SW480 (cell line): Measurements from ENCODE around the gene LMBR1.

Experiments used
- DNase-seq: peaks from one replicate; pipeline ENCODE4 v3.0.0-alpha.2; 2016; ENCODE audit warnings: low spot score

LMBR1 gene

DNA sequence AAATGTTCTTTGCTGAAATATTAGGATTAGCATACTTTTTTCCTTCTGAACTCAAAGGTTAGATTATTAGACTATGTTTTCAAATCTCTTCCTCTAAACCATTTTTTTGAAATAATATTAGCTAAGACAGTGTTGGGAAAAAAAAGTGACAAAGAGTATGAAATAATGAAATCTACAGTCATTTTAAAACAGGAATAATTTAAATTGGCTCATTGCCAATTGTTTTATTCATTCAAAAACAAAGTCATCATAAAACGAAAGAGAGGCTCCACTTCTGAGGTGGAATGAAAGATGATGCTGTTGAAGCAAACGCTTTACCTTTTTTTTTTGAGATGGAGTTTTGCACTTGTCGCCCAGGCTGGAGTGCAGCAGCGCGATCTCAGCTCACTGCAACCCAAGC lies 201.2 kb downstream of the LMBR1 start:
- no peak for DNase-seq

DNA sequence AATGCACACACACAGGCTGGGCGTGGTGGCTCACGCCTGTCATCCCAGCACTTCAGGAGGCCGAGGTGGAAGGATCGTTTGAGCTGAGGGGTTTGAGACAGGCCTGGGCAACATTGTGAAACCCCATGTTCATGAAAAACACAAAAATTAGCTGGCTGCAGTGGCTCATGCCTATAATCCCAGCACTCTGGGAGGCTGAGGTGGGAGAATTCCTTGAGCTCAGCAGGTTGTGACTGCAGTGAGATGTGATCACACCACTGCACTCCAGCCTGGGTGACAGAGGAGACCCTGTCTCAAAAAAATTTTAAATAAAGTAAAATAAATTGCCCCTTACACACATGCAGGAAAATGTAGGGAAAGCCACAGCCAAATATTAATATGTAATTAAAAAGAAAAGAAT lies 208.3 kb downstream of the LMBR1 start:
- no peak for DNase-seq

DNA sequence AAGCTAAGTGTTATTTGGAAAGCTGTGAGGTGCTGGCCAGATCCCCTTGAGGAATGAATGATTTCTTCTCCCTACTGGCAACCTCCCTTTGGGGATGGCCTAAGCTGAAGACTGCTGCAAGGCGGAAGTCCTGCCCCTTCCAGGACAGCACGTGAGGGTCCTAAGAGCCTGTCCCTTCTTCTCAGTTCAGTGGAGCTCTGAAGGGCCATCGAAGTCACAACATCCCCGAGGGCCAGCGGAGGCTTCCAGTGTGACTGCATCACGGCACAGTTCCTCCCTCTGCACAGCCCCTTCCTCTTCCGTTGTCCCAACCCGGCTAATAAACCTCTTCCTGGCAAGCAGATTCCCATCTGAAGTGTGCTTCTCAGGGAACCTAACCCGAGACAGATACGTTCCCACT lies 208.7 kb downstream of the LMBR1 start:
- DNase-seq, result no peak

DNA sequence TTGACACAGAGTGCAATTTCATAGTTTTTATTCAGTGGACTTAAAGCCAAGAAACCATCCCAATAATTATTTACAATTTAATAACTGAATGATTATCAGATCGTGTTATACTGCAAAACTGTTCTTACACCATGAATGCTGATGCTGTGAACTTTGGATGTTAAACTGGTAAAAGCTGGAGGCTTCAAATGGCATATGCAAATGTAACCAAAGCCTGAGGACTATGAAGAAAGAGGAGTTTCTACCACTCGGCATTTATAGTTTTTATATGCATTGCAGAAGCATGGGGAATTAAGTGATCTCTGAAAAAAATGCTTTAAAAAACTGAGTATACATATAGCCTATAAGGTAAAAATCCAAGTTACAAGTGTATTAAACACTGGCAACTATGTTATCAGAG lies 210.1 kb downstream of the LMBR1 start:
- no peak for DNase-seq

DNA sequence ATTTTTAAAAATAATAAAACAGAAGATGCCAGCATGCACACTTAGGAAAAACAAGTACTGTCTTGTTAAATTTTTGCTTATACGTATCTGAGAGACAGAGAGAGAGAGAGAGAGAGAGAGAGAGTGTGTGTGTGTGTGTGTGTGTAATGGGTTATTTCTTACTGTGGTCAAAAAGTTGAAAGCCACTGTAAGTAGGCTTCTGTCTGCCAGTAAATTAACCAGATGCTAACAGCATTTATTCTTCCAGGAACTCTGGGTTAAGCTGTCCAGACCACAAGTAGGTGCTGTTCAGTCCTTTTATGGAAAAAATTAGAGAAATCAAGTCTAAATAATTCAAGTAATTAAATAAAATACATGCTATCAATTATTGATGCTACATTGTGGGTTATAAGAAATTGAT lies 212.7 kb downstream of the LMBR1 start:
- DNase-seq, result no peak

DNA sequence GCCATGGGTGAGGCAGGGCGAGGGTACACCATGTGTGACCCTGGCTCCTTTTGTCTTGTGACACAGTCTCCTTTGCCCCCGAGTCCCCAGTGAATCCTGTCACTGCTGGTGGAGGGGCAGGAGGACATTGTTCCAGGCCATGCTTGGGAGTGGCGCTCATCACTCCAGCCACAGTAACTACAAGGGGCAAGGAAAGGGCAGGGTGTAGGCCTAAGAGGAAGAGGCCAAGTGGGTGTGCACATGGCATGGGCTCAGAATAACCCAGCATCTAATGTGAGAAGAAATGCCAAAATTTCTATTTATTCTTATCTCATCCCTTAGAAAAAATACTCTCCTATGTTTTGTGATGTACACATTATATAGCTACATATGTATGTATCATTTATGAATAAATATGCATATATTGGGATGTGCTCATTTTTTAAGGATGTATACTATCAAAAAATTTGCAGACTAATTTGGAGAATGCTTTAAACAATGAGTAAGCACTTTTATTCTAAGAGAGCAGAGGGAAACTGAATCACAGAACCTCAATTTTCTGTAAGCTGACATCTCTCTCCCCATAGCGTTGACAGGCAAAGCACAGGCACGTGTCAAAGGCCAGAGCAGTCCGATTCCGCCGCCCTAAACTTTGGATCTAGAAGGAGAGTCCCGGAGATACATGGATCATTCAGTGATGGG lies 215.5 kb downstream of the LMBR1 start:
- DNase-seq, result no peak

DNA sequence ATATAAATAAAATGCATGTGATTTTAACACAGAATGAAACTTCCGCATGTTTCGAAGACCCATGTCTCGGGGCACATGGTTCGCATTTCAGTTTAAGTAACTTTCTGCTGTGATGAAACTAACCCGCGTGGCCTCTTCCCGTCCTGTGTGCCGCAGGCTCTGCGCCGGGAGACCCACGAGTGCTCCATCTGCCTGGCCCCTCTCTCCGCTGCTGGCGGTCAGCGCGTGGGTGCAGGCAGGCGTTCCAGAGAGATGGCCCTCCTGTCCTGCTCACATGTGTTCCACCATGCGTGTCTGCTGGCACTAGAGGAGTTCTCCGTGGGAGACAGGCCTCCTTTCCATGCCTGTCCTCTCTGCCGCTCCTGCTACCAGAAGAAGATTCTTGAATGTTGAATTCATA lies 216.7 kb downstream of the LMBR1 start:
- no peak for DNase-seq

DNA sequence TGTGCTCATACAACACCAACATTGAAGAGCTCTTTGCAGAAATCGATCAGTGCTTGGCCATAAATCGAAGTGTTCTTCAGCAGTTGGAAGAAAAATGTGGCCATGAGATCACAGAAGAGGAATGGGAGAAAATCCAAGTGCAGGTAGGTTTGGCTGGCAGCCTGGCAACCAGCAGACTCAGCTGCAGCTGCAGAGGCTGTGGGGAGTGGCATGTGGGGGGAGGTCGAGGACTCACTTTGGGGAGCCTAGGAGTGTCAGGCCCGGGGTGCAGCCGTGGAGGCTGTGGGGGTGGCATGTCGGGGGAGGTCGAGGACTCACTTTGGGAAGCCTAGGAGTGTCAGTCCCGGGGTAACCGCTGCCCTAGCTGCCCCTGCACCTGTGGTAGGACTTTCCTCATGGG lies 217.3 kb downstream of the LMBR1 start:
- no peak for DNase-seq

DNA sequence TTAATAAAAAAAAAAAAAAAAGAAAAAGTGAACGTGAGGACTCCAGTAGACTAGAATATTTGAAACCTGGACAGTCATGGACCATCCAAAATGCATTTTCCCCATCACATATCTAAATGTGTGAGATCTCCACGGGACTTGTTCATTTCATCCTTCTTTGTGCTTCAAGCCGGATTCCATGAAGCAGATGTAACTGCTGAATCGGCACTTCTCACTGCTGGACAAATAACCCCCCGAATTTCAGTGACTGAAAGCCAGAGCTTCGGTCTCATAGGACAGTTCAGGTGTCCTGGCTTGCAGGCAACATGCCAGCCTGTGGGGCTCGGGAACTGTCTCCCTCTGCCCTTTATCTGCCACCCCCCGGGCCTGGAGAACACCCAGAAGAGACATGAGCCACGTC lies 219.1 kb downstream of the LMBR1 start:
- no peak for DNase-seq

DNA sequence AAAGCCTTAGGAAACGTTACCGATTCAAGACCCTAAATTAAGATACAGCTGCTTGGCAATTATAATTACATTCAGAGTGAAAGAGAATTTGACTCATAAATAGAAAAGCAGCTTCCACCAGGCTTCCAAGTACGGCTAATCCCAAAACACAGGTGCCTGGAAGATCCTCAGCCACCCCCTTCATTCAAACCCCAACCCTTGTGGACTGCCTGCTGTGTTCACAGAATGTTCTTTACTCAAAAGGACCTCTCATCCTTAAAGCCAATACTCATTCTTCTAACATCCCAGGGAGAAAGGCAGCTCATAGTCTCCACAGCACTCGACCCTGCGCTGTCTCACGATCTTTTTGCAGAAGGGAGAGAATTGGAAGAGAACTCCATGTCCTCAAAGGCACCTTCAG lies 219.5 kb downstream of the LMBR1 start:
- DNase-seq, result no peak

DNA sequence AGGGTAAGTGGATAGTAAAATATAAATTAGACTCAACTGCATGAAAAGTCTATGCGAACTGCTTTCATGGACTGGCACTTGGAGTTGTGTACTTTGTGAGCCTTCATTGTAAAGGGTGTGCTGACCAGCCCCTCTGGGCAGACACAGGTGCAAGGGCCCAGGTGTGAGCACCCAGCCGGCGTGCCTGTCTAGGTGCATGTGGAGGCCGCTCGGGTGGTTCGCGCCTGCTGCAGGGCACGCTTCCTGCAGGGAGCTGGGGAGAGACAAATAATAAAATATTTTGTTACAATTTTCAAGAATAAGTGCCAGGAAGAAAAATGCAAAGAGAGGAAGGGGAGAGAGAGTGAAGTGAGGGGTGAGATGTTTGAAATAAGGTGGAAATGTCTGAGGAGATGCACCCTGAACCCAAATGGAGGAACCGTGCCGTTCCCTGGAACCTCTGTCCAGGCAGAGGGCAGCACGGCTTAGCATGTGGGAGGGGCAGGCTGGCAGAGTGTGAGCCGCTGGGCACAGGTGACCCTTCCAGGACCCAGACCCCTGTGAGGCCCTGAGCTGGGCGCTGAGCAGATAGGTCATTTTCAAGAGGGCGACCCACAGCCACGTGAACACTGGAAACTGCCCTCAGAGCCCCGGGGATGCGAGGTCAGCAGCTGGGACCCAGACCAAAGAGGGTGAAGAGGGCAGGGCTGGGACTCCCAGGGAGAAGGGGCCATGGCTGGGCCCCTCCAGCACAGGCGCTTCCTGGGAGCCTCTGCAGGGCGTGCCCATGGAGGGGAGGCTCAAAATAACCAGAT lies 223.8 kb downstream of the LMBR1 start:
- no peak for DNase-seq

DNA sequence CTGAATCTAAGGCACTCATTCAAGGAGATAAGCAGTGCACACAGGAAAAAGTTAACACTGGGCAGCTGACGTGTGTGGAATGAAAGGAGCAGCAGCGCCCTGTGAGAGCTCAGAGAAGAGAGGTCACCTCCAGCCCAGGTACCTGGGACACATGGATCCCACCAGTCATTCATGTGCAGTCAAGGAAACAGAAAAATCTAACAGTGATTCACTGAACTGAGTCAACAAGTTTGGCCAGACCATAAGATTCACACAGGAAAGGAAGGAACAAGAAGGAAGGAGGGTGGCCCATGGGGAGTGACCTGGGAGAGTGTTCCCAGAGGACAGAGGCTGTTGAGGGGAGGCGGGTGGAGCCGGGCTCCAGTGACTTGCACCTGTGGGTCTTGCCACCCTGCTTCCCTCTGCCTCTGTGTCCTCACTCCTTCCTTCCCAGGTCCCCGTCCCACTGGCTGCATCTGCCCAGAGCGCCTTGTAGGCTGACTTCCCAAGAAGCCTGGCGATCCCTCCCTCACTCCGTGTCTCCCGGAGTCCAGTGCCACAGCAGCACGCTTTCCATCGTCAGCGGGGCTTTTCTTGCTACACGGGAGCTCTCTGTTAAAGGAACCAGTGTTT lies 224.7 kb downstream of the LMBR1 start:
- DNase-seq, result no peak

DNA sequence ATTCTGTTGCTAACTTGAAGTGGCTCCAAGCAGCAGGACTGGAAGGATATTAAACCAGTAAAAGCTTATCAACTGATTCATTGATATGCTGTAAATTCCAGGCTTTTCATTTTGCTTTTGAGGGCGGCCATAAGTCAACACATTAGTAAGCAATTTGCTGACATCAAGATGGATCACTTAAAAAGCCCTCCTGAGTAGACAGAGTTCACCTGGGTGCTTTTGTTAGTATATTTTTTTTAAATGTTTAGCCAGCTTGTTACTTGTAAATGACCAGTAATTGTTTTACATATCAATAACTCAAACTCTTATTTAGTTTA lies 225.9 kb downstream of the LMBR1 start:
- DNase-seq, result no peak

DNA sequence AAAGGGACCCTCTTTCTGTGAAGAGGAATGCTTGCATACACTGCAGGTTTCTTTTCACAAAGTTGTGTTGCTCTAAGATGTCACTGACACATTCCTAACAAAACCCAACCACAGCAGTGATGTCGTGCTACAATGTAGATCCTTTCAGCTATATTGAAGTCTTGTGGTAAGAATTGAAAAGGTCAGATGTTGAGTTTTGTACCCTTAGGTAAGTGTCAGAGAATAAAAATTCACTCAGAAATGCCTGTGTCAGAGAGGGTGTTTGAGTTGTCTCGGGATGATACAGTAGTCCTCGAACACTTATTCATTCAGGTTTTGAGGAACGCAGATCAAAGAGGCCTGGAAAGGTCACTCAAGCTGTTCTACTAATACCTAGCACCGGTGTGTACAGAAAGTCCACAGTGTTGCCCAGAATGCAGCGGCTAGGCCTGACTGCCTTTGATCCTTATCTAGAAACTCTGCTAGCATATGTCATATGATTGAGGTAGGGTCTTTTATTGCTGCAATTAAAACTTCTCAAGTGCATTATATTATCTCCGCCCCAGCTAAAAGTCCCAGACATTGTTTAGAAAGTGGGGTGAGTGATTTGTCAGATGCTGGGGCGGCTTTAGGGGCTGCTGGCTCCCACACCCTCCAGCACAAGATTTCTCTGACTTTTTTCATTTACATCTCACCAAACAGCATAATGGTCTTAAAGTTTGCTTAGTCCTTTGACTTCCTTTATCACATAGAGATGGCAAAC lies 226.4 kb downstream of the LMBR1 start:
- no peak for DNase-seq

DNA sequence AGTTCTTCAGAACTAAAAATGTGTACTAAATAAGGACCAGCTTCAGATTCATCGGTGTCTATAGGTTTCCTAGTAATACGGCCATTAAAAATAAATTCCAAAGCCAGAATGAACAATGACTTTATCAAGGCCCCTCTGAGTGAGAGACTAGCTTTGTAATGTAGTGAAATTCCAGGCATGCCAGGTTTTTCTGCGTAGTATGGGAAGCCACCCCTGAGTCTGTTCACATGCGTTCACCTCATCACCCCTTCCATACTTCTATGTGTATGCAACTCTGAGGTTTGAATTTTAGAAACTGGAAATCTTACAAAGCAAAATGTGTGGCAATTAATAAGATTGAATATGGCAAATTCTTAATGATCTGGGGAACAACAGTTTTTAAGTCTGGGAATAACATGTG lies 227.9 kb downstream of the LMBR1 start:
- DNase-seq, result no peak

DNA sequence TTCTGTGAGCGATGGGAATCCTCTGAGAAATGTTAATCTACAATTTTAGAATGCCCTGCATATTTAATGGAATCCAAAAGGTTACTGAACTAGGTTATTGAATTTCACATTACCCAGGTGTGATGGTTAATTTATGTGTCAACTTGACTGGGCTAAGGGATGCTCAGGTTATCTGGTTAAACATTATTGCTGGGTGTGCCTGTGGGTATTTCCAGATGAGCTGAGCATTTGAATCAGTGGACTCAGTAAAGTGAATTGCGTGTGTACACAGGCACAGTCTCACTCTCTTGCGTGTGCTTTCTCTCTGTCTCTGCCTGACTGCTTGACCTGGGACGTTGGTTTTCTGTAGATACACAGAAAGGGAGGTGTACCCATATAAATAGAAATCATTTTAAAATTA lies 230.7 kb downstream of the LMBR1 start:
- no peak for DNase-seq

DNA sequence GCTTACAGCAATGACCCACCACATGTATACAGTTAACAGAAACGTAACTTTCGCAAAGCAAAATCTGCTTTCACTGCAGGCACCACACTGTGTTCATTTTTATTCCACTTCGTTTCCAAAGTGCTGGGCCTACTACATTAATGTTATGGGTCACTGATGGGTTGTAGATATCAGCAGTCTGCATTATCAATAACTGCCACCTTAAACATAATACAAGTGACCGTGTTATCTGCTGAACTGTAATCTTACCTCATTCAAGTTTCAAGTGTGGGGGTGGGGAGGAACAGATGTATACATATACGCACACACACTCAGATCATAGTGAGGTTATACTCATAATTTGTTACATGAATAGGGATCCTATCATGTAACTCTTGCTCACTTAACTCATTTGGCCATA lies 231.3 kb downstream of the LMBR1 start:
- DNase-seq, result no peak

DNA sequence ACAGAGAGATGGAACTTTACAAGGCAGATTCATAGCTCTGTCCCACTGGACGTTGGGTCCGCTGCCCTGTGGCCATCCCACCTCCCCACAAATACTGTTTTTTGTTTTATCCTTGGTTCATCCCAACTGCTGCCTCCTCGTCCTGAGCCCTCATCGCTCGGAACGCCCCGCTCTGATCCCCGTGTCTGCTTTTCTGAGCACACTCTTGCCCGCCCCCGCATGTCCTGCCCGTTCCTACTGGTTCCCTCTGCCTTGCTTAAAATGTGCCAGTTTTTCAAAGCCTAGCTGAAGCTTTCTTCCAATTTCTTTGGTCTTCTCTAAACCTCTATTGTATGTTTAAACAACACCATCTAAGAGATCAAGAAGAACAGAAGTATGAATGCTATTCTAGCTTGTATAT lies 233.0 kb downstream of the LMBR1 start:
- DNase-seq, result no peak

DNA sequence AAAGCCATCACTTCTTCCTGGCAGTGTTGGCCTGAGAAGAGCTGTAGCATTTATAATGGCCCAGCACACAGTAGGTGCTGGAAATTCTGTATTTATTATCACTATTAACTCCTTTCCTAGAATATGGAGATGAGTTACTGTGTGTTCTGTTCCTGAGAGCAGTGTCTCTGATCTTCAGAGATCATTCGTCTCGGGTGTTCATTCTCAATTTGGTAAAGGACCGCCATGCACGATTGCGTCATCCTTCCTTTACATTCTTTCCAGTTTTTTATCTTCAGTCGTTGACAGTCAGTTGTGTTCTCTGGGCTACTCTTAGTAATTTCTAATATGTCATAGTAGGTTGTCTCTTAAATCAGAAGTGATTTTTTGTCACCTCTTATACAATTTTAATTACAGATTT lies 233.8 kb downstream of the LMBR1 start:
- no peak for DNase-seq

DNA sequence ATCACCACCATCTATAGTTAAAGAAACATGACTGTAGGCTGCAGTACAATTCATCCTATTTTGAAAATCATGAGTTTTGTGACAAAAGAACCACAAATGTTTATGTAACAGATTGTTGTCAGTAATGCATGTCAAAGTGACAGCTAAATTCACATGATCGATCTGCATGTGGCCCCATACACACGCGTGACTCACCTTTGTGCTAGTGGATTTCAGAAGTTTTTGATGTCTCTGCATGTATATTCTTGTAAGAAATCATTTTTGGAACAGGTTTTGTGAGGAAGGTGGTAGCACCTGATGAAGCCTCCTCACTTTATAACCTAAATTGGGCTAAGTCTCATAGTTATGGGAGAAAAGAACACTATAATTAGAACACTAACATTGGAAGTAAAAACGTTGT lies 235.3 kb downstream of the LMBR1 start:
- DNase-seq, result no peak

DNA sequence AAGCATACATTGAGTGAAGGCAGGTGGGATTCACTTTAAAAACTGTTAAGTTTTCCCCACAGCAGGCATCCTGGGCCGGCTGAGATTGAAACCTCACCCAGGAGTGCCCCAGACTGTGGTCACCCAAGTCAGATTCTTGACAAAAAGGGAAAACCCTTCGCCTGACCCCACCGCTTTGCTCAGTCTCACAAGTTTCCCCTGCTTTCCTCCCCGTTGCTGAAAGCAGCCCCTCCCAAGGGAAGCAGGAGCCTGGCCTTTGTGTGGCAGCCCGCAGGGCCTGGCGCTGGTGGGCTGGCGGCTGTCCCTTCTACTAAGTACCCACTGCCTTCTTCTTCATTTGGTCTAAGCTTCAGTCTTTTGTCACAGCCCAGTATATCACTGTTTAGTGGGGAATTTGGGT lies 236.4 kb downstream of the LMBR1 start:
- no peak for DNase-seq

DNA sequence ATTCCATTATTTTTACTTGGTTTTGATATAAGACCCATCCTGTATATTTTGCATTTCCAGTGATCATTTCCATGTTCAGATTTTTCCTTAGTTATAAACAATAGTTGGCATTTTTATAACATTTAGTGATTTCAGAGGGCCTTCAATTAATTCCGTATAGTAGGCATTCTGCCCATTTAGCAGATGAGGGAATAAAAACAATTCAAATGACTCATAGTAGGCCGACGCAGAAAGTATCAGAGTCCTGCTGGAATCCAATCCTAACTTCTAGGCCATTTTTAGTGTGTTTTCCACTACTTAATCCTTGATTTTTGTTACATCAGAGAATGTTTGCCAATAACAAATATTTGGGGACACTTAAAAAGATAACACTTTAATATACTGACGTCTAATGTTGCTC lies 237.0 kb downstream of the LMBR1 start:
- no peak for DNase-seq

DNA sequence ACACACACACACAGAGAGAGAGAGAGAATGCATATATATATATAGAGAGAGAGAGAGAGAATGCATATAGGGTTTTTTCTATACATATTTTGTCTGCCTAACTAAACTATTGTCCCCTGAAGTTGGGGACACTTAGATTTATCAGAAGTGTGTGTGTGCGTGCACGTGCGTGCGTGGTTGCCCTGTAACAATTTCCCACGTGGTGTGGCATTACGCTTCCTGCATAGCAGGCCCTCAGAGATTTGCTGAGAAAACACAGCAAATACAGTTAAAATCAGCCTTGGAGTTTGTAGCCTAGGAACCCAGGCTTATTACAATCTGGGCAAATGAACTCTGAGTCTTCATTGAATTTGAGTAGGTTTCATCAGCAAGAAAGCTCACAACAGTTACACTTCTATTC lies 237.7 kb downstream of the LMBR1 start:
- DNase-seq, result no peak
